HG03139 (cell line): ENCODE data around the gene UBN1.

Experiments used
- ATAC-seq: cut with Tn5 transposase; IDR thresholded peaks from one replicate; pipeline ENCODE4 v1.9.1; 2021; ENCODE audit not compliant: unreplicated experiment

The UBN1 gene

DNA sequence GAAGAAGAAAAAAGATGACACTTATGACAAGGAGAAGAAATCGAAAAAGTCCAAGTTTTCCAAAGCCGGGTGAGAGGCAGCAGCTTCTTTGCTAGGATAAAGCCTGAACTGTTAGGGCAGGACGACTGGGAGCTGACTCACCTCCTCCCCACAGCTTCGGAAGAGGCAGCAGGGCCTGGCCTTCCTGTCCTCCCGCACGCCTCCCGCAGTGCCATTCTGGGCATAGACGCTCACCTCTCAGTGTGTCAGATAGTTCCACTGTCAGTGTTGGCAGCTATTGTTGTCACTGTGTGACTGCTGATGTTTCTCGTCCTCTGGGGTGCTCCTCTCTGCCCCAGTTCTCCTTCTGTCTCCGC lies 12.6 kb downstream of the UBN1 start:
- no peak for ATAC-seq

DNA sequence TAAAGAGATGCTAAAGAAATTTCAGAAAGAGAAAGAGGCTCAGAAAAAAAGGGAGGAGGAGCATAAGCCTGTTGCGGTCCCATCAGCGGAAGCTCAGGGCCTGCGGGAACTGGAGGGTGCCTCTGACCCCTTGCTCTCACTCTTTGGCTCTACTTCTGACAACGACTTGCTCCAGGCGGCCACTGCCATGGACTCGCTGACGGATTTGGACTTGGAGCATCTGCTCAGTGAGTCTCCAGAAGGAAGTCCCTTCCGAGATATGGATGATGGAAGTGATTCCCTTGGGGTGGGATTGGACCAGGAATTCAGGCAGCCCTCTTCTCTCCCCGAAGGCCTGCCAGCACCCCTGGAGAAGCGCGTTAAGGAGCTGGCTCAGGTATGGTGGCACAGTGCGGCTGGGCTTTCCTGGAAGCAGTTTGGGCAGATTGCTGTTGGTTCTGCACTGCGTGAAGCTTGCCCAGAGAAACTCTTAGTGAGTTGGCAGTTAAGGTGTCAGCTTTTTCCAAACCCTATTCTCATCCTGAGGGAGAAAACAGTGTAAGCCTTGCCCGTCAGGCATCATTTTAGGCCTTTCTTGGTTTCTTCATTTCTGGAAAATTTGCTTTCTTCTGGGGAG lies 13.6 kb downstream of the UBN1 start:
- ATAC-seq = no peak

DNA sequence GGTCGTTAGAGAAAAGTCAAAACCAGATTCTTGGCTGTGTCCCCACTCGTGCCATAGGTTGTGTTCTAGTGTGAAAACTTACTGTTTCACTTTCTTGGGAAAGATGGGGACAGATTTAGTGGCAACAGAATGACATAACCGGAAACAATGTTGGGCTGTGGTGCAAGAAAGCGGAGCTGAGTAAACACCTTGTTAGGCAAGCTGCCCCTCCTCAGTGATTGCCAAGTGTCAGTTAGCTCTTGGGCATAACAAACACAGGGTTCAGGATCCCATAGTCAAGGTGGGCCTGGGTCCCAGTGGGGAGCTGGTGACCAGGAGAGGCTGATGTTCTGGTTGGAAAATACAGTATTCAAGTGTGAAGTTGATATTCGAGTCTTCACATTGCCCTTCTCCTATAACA lies 15.4 kb downstream of the UBN1 start:
- ATAC-seq = no peak

DNA sequence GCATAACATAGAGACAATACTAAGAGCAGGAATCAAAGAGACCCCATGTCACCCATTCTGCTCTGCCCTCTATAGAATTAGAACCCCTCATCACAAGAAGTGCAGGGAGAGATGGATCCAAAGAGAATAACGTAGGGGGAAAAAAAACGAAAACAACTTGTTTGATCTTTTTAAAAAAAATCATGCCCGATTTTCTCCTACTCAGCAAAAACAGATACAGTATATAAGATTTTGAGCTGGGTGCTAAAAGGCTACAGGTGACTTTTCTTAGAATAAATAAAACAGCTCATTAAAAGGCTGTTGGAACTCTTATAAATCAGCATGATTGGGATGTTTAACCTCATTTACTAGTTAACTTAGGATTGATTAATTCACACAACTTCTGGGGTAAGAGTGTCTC lies 17.4 kb downstream of the UBN1 start:
- ATAC-seq = no peak

DNA sequence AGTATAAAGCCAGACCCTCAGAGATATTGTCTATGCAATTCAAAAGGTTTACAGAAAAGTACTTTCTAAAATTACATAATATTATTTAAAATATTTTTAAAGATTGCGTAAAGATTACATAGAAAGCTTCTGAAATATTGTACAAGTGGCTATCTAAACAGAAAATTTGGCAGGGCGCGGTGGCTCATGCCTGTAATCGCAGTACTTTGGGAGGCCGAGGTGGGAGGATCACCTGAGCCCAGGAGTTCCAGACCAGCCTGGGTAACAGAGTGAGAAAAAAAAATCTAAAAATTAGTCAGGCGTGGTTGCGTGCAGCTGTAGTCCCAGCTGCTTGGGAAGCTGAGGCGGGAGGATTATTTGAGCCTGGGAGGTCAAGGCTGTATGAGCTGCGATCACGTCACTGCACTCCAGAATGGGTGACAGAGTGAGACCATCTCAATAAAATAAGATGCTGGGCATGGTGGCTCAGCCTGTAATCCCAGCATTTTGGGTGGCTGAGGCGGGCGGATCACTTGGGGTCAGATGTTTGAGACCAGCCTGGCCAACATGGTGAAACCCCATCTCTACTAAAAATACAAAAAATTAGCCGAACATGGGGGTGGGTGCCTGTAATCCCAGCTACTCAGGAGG lies 18.1 kb downstream of the UBN1 start:
- no peak for ATAC-seq

DNA sequence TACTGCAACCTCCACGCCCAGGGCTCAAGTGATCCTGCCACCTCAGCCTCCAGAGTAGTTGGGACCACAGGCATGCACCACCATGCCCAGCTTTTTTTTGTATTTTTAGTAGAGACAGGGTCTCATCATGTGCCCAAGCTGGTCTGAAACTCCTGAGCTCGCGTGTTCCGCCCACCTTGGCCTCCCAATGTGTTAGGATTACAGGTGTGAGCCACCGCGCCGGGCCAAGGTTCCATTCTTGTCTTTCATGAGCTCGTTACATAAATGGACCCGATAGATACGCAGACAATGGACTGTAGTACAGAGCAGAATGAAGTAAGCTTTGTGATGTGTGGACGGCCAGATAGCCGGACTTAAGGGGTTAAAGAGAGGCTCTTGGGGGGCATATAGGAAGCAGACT lies 19.3 kb downstream of the UBN1 start:
- no peak for ATAC-seq

DNA sequence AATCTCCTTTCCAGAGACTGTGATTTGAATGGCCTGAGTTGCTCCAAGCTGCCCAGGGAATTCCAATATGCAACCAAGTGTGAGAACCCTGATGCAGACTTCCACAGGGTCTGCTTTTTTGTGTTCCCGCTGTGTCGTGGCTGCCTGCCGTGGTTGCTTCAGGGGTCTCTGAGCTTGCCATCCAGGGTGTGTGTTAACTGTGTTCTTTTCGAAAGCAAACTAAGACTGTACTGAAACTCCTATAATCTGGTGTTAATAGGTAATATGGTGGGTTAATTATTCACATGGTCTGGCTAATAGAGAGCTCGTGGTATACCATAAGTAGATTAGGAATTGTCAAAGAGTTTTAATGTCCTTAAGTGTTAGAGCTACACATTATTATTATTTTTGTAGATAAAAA lies 20.7 kb downstream of the UBN1 start:
- ATAC-seq = peak; percentile 80

DNA sequence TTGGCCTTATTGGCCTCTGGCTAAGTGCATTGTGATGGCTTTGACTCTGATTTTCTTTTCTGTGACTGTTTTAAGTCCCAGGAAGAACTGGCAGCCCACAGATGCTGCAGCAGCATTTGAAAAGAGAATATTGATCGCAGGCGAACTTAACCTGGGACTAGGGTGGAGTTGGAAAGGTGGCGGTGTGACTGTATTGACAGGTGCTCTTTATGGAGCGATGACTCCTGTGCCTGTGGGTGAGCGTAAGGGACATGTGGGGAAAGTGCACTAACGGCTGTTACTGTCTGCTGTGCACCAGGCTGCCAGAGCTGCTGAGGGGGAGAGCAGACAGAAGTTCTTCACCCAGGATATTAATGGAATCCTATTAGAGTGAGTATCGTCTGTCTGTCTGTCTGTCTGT lies 21.3 kb downstream of the UBN1 start:
- ATAC-seq = no peak

DNA sequence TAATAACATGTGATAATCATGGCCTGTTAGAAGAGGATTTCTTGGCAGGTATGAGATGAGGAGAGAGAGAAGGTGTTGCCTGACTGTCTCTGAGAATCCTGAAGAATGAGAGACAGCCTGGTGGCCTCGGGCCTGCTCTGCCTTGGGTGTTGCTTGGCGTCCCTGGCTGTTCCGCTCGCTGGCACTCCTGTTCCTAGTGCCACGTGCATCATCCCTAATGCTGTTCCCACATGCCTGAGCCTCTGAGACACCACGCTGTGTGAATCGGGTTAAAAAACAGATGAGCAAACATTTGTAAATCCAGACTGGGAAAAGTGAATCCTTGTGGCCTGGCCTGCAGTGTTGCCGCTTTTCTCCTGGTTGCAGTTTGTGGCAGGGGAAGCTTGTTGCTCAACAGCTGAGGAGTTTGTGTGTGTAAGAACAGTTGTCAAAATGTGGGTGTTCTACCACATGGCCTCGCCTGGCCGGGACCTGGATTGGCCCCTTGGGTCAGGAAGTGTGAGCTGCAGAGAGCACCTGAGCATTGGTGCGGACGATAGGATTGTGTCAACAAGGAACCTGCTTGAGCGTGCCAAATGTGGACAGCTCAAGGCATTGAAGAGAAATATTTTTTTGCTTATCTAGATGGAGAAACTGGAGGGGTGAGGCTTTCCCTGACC lies 22.0 kb downstream of the UBN1 start:
- ATAC-seq = no peak

DNA sequence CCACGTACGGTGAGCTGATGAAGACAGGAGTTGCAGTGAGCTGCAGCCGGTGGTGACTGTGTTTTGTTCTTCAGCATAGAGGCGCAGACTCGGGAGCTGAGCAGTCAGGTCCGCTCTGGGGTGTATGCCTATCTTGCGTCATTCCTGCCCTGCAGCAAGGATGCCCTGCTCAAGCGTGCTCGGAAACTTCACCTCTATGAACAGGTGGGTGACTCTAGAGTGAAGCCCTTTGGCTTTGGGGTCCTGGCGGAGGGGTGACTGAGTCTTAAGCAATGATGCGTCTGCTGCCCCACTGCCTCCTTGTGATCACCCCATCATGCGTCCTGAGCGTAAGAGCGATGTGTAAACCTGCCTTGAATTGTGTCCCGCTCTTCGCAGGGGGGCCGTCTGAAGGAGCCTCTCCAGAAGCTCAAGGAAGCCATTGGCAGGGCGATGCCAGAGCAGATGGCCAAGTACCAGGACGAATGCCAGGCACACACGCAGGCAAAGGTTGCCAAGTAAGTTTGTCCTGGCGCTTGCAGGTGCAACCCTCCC lies 22.9 kb downstream of the UBN1 start:
- no peak for ATAC-seq

DNA sequence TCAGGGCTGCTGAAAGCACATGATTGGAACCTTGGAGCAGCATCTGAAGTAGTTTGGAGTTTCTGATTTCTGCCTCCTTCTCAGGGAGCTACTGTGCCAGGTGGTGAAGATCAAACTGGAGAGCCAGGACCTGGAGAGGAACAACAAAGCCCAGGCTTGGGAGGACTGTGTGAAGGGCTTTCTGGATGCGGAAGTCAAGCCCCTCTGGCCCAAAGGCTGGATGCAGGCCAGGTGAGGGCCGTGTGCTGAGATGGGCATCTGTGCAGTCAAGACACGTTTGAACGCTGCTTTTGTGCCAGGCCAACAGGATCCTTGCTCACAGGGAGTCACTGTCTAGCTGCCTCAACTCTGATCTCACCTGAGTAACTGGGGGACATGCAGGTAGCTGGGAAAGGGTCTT lies 23.8 kb downstream of the UBN1 start:
- ATAC-seq = no peak

DNA sequence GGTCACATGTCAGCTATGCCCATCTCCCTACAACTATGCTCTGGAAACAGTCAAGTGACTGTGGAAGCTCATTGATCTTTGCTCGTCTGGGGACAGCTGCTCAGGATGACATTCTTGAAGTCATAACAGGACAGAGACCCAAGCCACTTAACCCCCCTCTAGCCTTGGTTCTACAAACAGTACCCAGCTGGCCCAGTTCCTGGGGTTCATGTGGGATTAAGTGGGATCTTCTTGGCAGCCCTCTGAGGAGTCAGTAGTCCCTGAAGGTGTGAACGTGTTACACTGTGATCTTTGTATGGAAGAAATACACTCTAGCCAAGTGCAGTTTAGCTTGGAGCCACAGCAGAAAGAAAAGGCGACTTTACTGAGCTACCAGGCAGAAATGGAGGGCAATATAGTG lies 25.8 kb downstream of the UBN1 start:
- no peak for ATAC-seq

DNA sequence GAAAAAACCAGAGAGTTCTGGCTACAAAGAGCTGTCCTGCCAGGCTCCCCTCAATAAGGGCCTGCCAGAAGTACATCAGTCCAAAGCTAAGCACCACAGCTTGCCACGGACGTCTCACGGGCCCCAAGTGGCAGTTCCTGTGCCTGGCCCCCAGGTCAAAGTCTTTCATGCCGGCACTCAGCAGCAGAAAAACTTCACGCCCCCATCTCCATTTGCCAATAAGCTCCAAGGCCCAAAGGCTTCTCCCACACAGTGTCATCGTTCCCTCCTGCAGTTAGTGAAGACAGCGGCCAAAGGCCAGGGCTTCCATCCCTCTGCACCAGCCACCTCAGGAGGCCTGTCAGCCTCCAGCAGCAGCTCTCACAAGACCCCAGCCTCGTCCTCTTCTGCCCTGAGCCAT lies 27.4 kb downstream of the UBN1 start:
- ATAC-seq = no peak

DNA sequence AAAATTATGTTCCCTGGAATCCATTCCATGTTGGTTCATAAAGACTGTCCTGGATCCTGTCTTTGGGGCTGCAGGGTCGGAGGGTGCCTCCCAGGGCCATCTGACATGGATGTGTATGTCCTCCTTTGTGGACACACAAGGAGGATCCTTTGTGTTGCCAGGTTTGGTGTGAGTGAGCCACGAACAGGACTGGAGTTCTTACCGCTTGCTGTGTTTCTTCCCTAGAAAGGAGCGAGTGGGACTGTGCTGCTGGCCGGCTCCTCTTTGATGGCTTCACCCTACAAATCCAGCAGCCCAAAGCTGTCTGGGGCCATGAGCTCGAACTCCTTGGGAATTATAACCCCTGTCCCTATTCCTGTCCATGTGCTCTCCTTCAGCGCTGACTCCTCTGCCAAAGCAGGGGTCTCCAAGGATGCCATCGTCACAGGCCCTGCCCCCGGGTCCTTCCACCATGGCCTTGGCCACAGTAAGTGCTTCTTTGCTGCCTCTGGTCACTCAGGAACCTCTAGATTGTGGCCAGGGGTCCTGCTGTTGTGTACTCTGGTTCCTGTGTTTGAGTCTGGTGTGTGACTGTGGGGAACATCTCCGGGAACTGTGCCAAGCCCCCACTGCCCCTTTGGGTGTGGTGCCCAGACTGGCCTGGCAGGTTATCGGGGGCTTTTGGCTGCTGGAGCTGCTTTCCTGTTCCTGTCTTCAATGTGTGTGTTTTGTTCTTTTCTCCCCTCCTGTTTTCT lies 29.5 kb downstream of the UBN1 start:
- no peak for ATAC-seq

DNA sequence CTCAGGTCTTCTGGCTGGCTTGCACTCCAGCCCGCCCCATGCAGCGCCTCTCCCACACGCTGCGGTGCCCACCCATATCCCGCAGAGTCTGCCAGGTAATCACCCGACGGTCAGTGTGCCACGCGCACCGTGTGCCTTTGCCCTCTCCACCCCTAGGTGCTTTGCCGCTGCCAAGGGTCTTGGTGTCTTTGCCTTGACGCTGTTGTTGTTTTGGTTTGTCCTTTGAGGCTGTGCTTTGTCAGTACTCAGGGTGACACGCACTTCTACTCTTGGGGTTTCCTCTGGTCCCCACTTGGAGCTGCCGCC lies 30.1 kb downstream of the UBN1 start:
- ATAC-seq = no peak

DNA sequence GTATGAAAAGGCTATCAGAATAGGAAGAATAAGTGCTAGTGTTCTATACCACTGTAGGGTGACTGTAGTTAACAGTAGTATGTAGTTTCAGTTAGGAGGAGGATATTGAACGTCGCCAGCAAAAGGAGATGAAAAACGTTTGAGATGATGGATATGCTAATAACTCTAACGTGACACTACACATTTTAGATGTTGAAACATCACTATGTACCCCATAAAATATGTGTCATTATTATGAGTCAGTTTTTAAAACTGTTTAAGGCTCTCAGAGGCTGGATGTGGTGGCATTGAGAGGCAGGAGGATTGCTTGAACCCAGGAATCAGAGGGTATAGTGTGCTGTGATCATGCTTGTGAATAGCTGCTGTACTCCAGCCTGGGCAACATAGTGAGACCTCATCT lies 31.8 kb downstream of the UBN1 start:
- ATAC-seq = no peak

DNA sequence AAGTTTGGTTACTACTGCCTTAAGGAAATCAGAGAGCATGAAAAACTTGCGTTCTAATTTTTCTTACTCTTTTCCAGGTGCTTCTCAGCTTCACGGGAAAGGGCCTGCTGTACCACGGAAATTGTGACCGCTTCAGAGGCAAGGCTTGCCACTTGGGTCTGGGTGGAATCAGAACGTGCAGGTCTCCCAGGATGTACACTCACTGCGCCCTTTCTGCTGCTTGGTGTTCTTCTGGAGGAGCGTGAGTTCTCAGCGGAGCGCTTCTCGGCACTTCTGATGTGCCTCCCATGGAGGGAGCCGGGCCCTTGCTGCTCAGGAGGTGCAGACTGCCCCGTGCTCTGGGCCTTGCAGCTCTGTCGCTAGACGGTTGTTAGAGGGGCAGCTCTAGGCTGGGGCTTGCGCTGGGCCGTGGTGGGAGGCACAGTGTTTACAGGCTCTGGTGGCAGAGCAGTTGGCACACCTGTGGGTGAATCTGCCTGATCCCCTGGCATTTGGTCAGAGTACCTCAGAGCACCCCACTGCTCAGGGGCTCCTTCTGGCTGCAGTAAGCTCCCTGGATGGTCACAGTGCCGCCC lies 32.8 kb downstream of the UBN1 start:
- ATAC-seq = no peak

DNA sequence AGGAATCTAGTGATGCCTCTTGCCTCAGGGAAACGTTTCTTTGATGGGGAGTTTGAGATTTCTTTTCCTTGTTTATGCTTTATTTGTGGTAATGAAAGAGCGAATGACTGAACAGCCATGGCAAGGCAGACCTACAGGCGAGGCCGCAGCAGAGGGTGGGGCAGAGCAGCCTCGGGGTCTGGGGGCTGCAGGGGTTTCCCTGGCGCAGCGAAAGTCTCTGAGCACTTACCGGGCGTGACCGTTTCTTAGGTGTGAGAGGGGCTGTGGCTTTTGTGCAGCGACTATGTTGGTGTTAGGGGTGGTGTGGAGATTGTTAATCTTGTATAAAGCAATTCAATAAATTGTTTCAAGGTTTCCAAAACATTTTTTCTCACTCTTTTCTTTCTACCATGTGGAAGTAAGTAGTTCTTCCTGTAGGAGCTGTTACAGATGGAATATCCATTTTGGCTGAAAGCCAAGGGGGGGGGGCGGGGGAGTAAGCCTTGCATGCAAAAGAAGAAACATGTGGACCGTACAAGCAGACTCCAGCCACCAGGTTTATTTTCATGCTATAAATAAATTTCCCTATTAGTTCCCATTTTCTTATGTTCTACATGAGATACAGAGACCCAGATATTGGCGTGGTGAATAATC lies 34.8 kb downstream of the UBN1 start:
- ATAC-seq = no peak

DNA sequence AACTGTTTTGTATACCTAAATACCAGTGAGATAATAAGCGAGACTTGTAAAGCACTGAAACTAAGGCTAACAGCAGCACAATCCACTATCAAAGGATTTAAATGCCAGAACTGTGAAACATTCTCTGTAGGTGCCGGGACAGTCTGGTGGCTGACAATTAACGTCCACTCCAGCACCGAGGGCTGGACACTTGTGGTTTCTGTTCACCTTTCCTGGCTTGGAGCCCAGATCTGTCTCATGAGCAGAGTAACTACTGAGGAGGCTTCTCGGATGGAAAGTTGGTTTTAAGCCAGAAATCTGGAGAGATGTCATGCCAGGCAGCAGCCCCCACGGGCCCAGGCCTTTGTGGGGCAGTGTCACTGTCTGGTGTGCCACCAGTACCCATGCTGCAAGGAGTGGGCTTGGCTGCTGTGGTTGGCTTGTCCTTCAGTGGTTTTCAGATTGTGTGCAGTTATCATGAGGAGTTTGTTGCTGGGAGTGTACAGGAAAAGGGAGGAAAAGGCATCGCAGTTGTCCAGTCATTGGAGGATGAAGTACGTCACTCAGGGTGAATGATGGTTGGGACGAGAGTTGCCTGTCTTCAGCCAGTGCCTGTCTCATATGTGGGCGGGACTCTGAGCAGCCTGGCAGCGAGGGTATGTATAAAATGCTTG lies 35.5 kb downstream of the UBN1 start:
- no peak for ATAC-seq

DNA sequence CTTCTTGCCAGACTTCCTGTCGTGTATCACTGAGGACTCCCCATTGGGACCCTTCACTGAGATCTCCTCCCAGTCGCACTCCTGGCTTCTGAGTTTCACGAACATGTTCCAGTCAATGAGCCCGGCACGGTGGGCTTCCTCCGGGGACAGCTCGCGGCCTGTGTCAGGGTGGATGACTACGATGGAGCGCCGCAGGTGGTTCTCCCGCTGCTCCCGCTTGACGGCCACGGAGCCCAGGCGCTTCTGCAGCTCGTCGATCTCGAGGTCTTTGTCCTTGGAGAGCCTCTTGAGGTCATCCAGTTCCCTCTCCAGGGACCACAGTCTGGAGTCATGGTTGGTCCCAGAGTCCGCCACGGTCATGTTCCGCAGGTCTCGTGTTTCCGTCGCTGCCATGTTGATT lies 36.2 kb downstream of the UBN1 start:
- ATAC-seq = no peak

DNA sequence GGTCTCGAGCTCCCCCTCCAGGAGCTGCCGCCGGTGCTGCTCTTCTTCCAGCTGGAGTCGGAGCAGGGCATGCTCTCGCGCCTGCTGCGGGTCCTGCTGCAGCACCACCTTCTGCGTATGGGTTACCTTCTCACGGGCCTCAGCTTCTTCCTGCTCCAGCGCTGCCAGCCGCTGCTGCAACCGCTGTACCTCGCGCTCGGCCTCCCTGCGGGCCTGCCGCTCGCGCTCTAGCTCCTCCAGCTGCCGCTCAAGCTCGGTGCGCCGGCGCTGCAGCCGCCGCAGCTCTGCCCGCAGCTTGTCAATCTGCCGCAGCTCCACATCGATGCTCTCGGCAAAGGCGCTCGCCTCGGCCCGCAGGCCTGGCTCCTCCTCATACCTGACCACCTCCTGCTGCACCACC lies 36.9 kb downstream of the UBN1 start:
- ATAC-seq = no peak
